Measurements from ENCODE around the gene NUP188. TPM values are rescaled to one million over a fixed set of nuclear protein-coding genes. Genes with fewer than 3 reads are reported as not detected.
A peak's percentile ranks its signal among the peaks of the same experiment; 100 is the strongest.

The NUP188 gene
- total RNA-seq, 1 experiment from 2014 or later, result 80.9 TPM

GRCh38 chr9:128917151-128917849 lies 30.2 kb upstream of the NUP188 start:
- intact Hi-C loops (cut with micrococcal nuclease; ENCODE audit: unreplicated experiment), result no loop called here
- H3K9me3 ChIP-seq, result no peaks in the 10 kb centered on the region
- no peak for DNase-seq
- no peak overlapping the region for H3K4me3 ChIP-seq (ENCODE audit: low read depth, low read length)
- H3K36me3 Mint-ChIP-seq (ENCODE audit: insufficient read depth, unreplicated experiment), result peaks cover 42% of the 10 kb centered on the region
- TF ChIP-seq, protein P1, sequence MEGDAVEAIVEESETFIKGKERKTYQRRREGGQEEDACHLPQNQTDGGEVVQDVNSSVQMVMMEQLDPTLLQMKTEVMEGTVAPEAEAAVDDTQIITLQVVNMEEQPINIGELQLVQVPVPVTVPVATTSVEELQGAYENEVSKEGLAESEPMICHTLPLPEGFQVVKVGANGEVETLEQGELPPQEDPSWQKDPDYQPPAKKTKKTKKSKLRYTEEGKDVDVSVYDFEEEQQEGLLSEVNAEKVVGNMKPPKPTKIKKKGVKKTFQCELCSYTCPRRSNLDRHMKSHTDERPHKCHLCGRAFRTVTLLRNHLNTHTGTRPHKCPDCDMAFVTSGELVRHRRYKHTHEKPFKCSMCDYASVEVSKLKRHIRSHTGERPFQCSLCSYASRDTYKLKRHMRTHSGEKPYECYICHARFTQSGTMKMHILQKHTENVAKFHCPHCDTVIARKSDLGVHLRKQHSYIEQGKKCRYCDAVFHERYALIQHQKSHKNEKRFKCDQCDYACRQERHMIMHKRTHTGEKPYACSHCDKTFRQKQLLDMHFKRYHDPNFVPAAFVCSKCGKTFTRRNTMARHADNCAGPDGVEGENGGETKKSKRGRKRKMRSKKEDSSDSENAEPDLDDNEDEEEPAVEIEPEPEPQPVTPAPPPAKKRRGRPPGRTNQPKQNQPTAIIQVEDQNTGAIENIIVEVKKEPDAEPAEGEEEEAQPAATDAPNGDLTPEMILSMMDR (IDR thresholded peaks at IDR 0.05; ENCODE audit: insufficient read depth in 1 of 2, low read depth in 1 of 2, low read length in 1 of 2, severe bottlenecking in 1 of 2, unreplicated experiment in 1 of 2), result no peak
- H3K36me3 ChIP-seq (ENCODE audit: control insufficient read depth, insufficient read depth, low read length), result no peaks in the 10 kb centered on the region; the same call in 1 of the 2 replicates
- H3K27ac Mint-ChIP-seq (ENCODE audit: unreplicated experiment), result no peak overlapping the region
- H3K4me1 Mint-ChIP-seq (ENCODE audit: low read depth, unreplicated experiment), result peaks cover 16% of the 10 kb centered on the region
- no peaks in the 10 kb centered on the region for H3K9me3 Mint-ChIP-seq (ENCODE audit: unreplicated experiment)
- H3K27me3 ChIP-seq (replicated peaks; ENCODE audit: control insufficient read depth, insufficient read depth, low read length), result no peaks in the 10 kb centered on the region
- H3K4me3 Mint-ChIP-seq (ENCODE audit: unreplicated experiment), result no peak overlapping the region
- POLR2A ChIA-PET, result no interaction called here
- H3K27me3 Mint-ChIP-seq (ENCODE audit: insufficient read depth, unreplicated experiment), result no peaks in the 10 kb centered on the region
- CTCF ChIA-PET, result no interaction called here
- TSS peak; percentile 24 for BruUV-seq (replicated peaks)
- peaks cover 7% of the 10 kb centered on the region for H3K4me1 ChIP-seq

- Histone ChIP-seq H3K9me3 (no peaks in the 10 kb centered on the region), H3K27me3 (replicated peaks; ENCODE audit: control insufficient read depth, insufficient read depth, low read length) (no peaks in the 10 kb centered on the region), H3K4me1 (no peaks in the 10 kb centered on the region), H3K36me3 (ENCODE audit: control insufficient read depth, insufficient read depth, low read length) (no peaks in the 10 kb centered on the region; the same call in 1 of the 2 replicates), H3K4me3 (ENCODE audit: low read depth, low read length) (no peak overlapping the region)
- Mint-ChIP-seq H3K36me3 (ENCODE audit: insufficient read depth, unreplicated experiment) (peaks cover 34% of the 10 kb centered on the region), H3K9me3 (ENCODE audit: unreplicated experiment) (no peaks in the 10 kb centered on the region), H3K27ac (ENCODE audit: unreplicated experiment) (no peak overlapping the region), H3K4me1 (ENCODE audit: low read depth, unreplicated experiment) (peaks cover 6% of the 10 kb centered on the region), H3K27me3 (ENCODE audit: insufficient read depth, unreplicated experiment) (no peaks in the 10 kb centered on the region), H3K4me3 (ENCODE audit: unreplicated experiment) (no peak overlapping the region)
- intact Hi-C loops (cut with micrococcal nuclease; ENCODE audit: unreplicated experiment), result no loop called here
- no TSS peak for BruUV-seq (replicated peaks)
- ChIA-PET CTCF (no interaction called here), POLR2A (no interaction called here)
- DNase-seq, result no peak
- TF ChIP-seq, protein P1 (IDR thresholded peaks at IDR 0.05; ENCODE audit: insufficient read depth in 1 of 2, low read depth in 1 of 2, low read length in 1 of 2, severe bottlenecking in 1 of 2, unreplicated experiment in 1 of 2), result no peak
Observed at GRCh38 chr9:128918921-128919320, 28.6 kb upstream of the NUP188 start.

- H3K9me3 ChIP-seq, result no peaks in the 10 kb centered on the region
- ChIA-PET CTCF (interaction anchor here (0.6 to 0.7 kb wide), 2 partner anchors 75 to 101 kb away, joined by 4 to 5 read pairs; partner anchors contain the start of gene ENDOG), POLR2A (interaction anchor here (0.5 kb wide), 1 partner anchor 14 kb away, joined by 4 read pairs; no protein-coding TSS in a partner anchor)
- Mint-ChIP-seq H3K27me3 (ENCODE audit: insufficient read depth, unreplicated experiment) (no peaks in the 10 kb centered on the region), H3K36me3 (ENCODE audit: insufficient read depth, unreplicated experiment) (peaks cover 31% of the 10 kb centered on the region), H3K4me1 (ENCODE audit: low read depth, unreplicated experiment) (peaks cover 6% of the 10 kb centered on the region), H3K9me3 (ENCODE audit: unreplicated experiment) (no peaks in the 10 kb centered on the region), H3K4me3 (ENCODE audit: unreplicated experiment) (no peak overlapping the region), H3K27ac (ENCODE audit: unreplicated experiment) (no peak overlapping the region)
- no peaks in the 10 kb centered on the region for H3K4me1 ChIP-seq
- no peak for DNase-seq
- intact Hi-C loops (cut with micrococcal nuclease; ENCODE audit: unreplicated experiment), result no loop called here
- H3K27me3 ChIP-seq (replicated peaks; ENCODE audit: control insufficient read depth, insufficient read depth, low read length), result no peaks in the 10 kb centered on the region
- TF ChIP-seq, protein P1 (IDR thresholded peaks at IDR 0.05; ENCODE audit: insufficient read depth in 1 of 2, low read depth in 1 of 2, low read length in 1 of 2, severe bottlenecking in 1 of 2, unreplicated experiment in 1 of 2), result no peak
- H3K4me3 ChIP-seq (ENCODE audit: low read depth, low read length), result no peak overlapping the region
- no TSS peak for BruUV-seq (replicated peaks)
- no peaks in the 10 kb centered on the region; the same call in 1 of the 2 replicates for H3K36me3 ChIP-seq (ENCODE audit: control insufficient read depth, insufficient read depth, low read length)
Observed at GRCh38 chr9:128919402-128920089, 28.0 kb upstream of the NUP188 start.
